HG02588 (cell line): ENCODE measurements around the gene FAM53B.
A peak's percentile ranks its signal among the peaks of the same experiment; 100 is the strongest.

Experiments
- ATAC-seq: cut with Tn5 transposase; IDR thresholded peaks from one replicate; pipeline ENCODE4 v1.9.1; 2021; ENCODE audit warnings: mild to moderate bottlenecking, moderate library complexity; ENCODE audit not compliant: unreplicated experiment

FAM53B gene

GRCh38 chr10:124698545-124699469 is 45.4 kb downstream of the FAM53B start:
- no peak for ATAC-seq

- no peak for ATAC-seq
Measured at GRCh38 chr10:124697837-124698544, 46.2 kb downstream of the FAM53B start.

GRCh38 chr10:124697443-124697836 is 46.7 kb downstream of the FAM53B start:
- no peak for ATAC-seq

GRCh38 chr10:124696446-124697392 is 47.5 kb downstream of the FAM53B start:
- ATAC-seq: peak; percentile 52

GRCh38 chr10:124695259-124695658 is 48.9 kb downstream of the FAM53B start:
- no peak for ATAC-seq

GRCh38 chr10:124694481-124695220 is 49.5 kb downstream of the FAM53B start:
- ATAC-seq: no peak

GRCh38 chr10:124693801-124694416 is 50.3 kb downstream of the FAM53B start:
- peak; percentile 30 for ATAC-seq

GRCh38 chr10:124693396-124693795 is 50.8 kb downstream of the FAM53B start:
- no peak for ATAC-seq

- no peak for ATAC-seq
Measured at GRCh38 chr10:124692100-124692446, 52.1 kb downstream of the FAM53B start.

- no peak for ATAC-seq
Measured at GRCh38 chr10:124691421-124692099, 52.6 kb downstream of the FAM53B start.

- ATAC-seq: no peak
Measured at GRCh38 chr10:124691002-124691401, 53.2 kb downstream of the FAM53B start.

GRCh38 chr10:124689911-124690498 is 54.2 kb downstream of the FAM53B start:
- no peak for ATAC-seq

GRCh38 chr10:124688889-124689670 is 55.1 kb downstream of the FAM53B start:
- peak; percentile 90 for ATAC-seq

GRCh38 chr10:124688386-124688785 is 55.8 kb downstream of the FAM53B start:
- ATAC-seq: peak; percentile 3

GRCh38 chr10:124686707-124687376 is 57.3 kb downstream of the FAM53B start:
- ATAC-seq: no peak

- no peak for ATAC-seq
Measured at GRCh38 chr10:124685261-124685660, 58.9 kb downstream of the FAM53B start.

GRCh38 chr10:124683814-124684213 is 60.4 kb downstream of the FAM53B start:
- ATAC-seq: no peak
